ENCODE measurements around the gene SETDB2. TPM values are rescaled to one million over a fixed set of nuclear protein-coding genes. Genes with fewer than 3 reads are reported as not detected.

Gene SETDB2
- total RNA-seq, 1 experiment from 2014 or later = 5.2 TPM

DNA sequence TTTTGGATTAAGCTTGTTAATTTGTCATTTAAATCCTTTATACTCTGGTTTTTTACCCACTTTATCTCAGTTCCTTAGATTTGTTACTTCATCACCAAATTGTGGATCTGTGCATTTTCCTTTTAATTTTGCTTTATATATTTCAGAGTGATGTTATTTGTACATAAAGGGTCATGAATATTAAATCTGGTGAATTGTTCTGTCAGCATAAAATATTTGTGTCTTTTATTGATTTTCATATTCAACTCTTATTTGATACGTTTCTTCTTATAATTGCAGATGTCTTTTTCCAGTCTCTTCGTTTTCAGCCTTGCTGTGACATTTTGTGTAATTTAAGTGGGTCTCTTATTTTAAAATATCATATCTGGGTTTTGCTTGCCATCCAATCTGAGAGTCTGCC lies 4.7 kb downstream of the SETDB2 start:
- Histone ChIP-seq H3K4me3 (replicated peaks in 1 of 2; ENCODE audit: low read depth in 1 of 2, low read length in 2 of 2) (no peak overlapping the region), H3K4me1 (ENCODE audit: control insufficient read depth in 1 of 2, insufficient read depth in 2 of 2, low read length in 2 of 2) (peaks cover 12% of the 10 kb centered on the region in 2 experiments), H3K9me2 (ENCODE audit: insufficient read depth) (no peaks in the 10 kb centered on the region), H3K9ac (ENCODE audit: low read length) (no peak overlapping the region), H4K20me1 (ENCODE audit: insufficient read depth) (no peaks in the 10 kb centered on the region), H3K79me2 (ENCODE audit: insufficient read depth, low read length) (peaks cover 20% of the 10 kb centered on the region), H3K27ac (ENCODE audit: low read depth, low read length) (no peak overlapping the region), H3K36me3 (ENCODE audit: control insufficient read depth in 1 of 2, insufficient read depth in 2 of 2, low read length in 2 of 2) (no peaks in the 10 kb centered on the region), H3K4me2 (ENCODE audit: low read length) (no peak overlapping the region), H3K27me3 (ENCODE audit: insufficient read depth, low read length) (no peaks in the 10 kb centered on the region), H3K9me3 (ENCODE audit: control insufficient read depth in 1 of 2, insufficient read depth in 1 of 2, low read depth in 1 of 2, low read length in 2 of 2) (no peaks in the 10 kb centered on the region), H2AFZ (ENCODE audit: low read depth, low read length, poor library complexity, severe bottlenecking) (no peak overlapping the region)
- ATAC-seq = no peak
- CTCF ChIA-PET = no interaction called here
- DNase-seq (ENCODE audit: low read depth, low spot score) = no peak
- intact Hi-C loops (cut with micrococcal nuclease) = loop anchor here (10.0 kb wide), 1 partner anchor 156 kb away; no protein-coding TSS in a partner anchor
- TF ChIP-seq ZNF274 (IDR thresholded peaks at IDR 0.05; ENCODE audit: low read depth, low read length) (no peak), SIN3A (IDR thresholded peaks at IDR 0.05; ENCODE audit: low read depth) (no peak), RAD21 (IDR thresholded peaks at IDR 0.05; ENCODE audit: low read depth) (no peak), CBX3 (IDR thresholded peaks at IDR 0.05; ENCODE audit: low read depth) (no peak), SP1 (IDR thresholded peaks at IDR 0.05; ENCODE audit: low read depth) (no peak), ELF1 (IDR thresholded peaks at IDR 0.05; ENCODE audit: borderline replicate concordance, low read depth) (no peak), SRF (IDR thresholded peaks at IDR 0.05; ENCODE audit: low read depth) (no peak), YY1 (IDR thresholded peaks at IDR 0.05; ENCODE audit: extremely low read depth, insufficient replicate concordance, low read depth, low read length) (no peak), TCF7L2 (IDR thresholded peaks at IDR 0.05; ENCODE audit: borderline replicate concordance, extremely low read depth, insufficient read depth, insufficient read length) (no peak), ZFX (IDR thresholded peaks at IDR 0.05) (no peak), POLR2AphosphoS5 (IDR thresholded peaks at IDR 0.05; ENCODE audit: low read depth, low read length) (no peak), POLR2A (IDR thresholded peaks at IDR 0.05; ENCODE audit: borderline replicate concordance, extremely low read depth, insufficient read depth, insufficient read length) (no peak), JUND (IDR thresholded peaks at IDR 0.05) (no peak), FOSL1 (IDR thresholded peaks at IDR 0.05; ENCODE audit: low read depth) (no peak), EZH2phosphoT487 (IDR thresholded peaks at IDR 0.05; ENCODE audit: borderline replicate concordance) (no peak), EGR1 (IDR thresholded peaks at IDR 0.05; ENCODE audit: low read depth) (no peak)
- TF ChIP-seq, protein P1, sequence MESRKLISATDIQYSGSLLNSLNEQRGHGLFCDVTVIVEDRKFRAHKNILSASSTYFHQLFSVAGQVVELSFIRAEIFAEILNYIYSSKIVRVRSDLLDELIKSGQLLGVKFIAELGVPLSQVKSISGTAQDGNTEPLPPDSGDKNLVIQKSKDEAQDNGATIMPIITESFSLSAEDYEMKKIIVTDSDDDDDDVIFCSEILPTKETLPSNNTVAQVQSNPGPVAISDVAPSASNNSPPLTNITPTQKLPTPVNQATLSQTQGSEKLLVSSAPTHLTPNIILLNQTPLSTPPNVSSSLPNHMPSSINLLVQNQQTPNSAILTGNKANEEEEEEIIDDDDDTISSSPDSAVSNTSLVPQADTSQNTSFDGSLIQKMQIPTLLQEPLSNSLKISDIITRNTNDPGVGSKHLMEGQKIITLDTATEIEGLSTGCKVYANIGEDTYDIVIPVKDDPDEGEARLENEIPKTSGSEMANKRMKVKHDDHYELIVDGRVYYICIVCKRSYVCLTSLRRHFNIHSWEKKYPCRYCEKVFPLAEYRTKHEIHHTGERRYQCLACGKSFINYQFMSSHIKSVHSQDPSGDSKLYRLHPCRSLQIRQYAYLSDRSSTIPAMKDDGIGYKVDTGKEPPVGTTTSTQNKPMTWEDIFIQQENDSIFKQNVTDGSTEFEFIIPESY (IDR thresholded peaks at IDR 0.05; ENCODE audit: extremely low read depth, insufficient replicate concordance, low read length) = no peak
- TF ChIP-seq, protein P2, sequence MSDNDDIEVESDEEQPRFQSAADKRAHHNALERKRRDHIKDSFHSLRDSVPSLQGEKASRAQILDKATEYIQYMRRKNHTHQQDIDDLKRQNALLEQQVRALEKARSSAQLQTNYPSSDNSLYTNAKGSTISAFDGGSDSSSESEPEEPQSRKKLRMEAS (IDR thresholded peaks at IDR 0.05) = no peak
- TF ChIP-seq, protein P3, sequence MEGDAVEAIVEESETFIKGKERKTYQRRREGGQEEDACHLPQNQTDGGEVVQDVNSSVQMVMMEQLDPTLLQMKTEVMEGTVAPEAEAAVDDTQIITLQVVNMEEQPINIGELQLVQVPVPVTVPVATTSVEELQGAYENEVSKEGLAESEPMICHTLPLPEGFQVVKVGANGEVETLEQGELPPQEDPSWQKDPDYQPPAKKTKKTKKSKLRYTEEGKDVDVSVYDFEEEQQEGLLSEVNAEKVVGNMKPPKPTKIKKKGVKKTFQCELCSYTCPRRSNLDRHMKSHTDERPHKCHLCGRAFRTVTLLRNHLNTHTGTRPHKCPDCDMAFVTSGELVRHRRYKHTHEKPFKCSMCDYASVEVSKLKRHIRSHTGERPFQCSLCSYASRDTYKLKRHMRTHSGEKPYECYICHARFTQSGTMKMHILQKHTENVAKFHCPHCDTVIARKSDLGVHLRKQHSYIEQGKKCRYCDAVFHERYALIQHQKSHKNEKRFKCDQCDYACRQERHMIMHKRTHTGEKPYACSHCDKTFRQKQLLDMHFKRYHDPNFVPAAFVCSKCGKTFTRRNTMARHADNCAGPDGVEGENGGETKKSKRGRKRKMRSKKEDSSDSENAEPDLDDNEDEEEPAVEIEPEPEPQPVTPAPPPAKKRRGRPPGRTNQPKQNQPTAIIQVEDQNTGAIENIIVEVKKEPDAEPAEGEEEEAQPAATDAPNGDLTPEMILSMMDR (IDR thresholded peaks at IDR 0.05 in 2 of 3, conservative IDR thresholded peaks at IDR 0.05 in 1 of 3; ENCODE audit: borderline replicate concordance in 1 of 3, insufficient read depth in 1 of 3, low read depth in 2 of 3, low read length in 2 of 3) = no peak
- TF ChIP-seq, protein P4, sequence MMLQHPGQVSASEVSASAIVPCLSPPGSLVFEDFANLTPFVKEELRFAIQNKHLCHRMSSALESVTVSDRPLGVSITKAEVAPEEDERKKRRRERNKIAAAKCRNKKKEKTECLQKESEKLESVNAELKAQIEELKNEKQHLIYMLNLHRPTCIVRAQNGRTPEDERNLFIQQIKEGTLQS (IDR thresholded peaks at IDR 0.05) = no peak
- RAD21 ChIA-PET (ENCODE audit: low non-redundant PET in 1 of 2, low total read pairs in 2 of 2, uncharacterized antibody in 2 of 2, unreplicated experiment in 2 of 2) = no interaction called here
- BruUV-seq (replicated peaks) = no TSS peak
- POLR2A ChIA-PET = no interaction called here
